Adrenal gland (tissue), 12 donors: ENCODE data around the gene GNAO1. TPM values are rescaled to one million over a fixed set of nuclear protein-coding genes. Genes with fewer than 3 reads are reported as not detected.

Experiments
- DNase-seq, 7 donors: peaks; one replicate each; pipeline ENCODE4 v3.0.0-alpha.2; 2019 to 2020
- H3K27ac ChIP-seq, 5 donors: fragments of 200-600 bp; sonication (generic) in 4 of 5; 1 replicate in 3 of 5; 2 replicates in 2 of 5; pipeline versions ENCODE4 v1.5.1 to v1.8.0; 2016 to 2020; ENCODE audit warnings: mild to moderate bottlenecking in 1 of 5
- H3K27me3 ChIP-seq: fragments of 200-600 bp; 2 replicates; pipeline ENCODE4 v1.8.0; 2021
- H3K36me3 ChIP-seq, 2 donors: fragments of 200-600 bp; replicated peaks in 1 of 2; 1 replicate in 1 of 2; 2 replicates in 1 of 2; pipeline versions ENCODE4 v1.5.1 to v1.8.0; 2018 to 2022
- H3K4me1 ChIP-seq, 2 donors: fragments of 200-600 bp; replicated peaks in 1 of 2; 1 replicate in 1 of 2; 2 replicates in 1 of 2; pipeline versions ENCODE4 v1.5.1 to v1.8.0; 2018 to 2021
- H3K4me3 ChIP-seq, 4 donors: fragments of 200-600 bp; sonication (generic) in 3 of 4; one replicate each; pipeline ENCODE4 v1.5.1; 2016 to 2018
- H3K9me3 ChIP-seq, 3 donors: fragments of 200-600 bp; sonication (generic) in 1 of 3; replicated peaks in 1 of 3; 1 replicate in 2 of 3; 2 replicates in 1 of 3; pipeline versions ENCODE4 v1.5.1 to v1.8.0; 2016 to 2021
- CTCF ChIP-seq, 6 experiments: fragments of 450-650 bp in 4 of 6; fragments of 200-600 bp in 2 of 6; sonication (generic) in 1 of 6; IDR thresholded peaks; 1 replicate in 5 of 6; 2 replicates in 1 of 6; pipeline versions ENCODE4 v1.5.1 to v1.8.0; 2016 to 2021; ENCODE audit warnings: antibody characterized with exemption in 6 of 6, mild to moderate bottlenecking in 2 of 6, moderate library complexity in 1 of 6
- POLR2A ChIP-seq, 2 donors: fragments of 450-650 bp; IDR thresholded peaks; one replicate each; pipeline ENCODE4 v1.6.1; 2017; ENCODE audit warnings: antibody characterized with exemption in 2 of 2, mild to moderate bottlenecking in 2 of 2, moderate library complexity in 1 of 2
- whole genome bisulfite sequencing, 4 donors: extraction: QIAGEN DNeasy Blood & Tissue Kit in 2 of 4; methylation state at CpG; one replicate each; pipeline versions ENCODE4 v1.1.5 to v1.1.7; 2013 to 2017; 5-methylcytosine and 5-hydroxymethylcytosine counted together
- intact Hi-C, 2 donors: fragments of 100-400 bp; cut with DNase I; formaldehyde crosslinking; loops; one replicate each; pipeline versions ENCODE4 v1.14.1 to v1.15.0; 2022 to 2023
- polyA plus RNA-seq, 3 donors: library from polyadenylated mRNA; stranded (reverse); fragments of 200-250 nt in 2 of 3; fragments of 350-450 nt in 1 of 3; fragmentation: Illumina TruSeq in 1 of 3; extraction: RNeasy Lipid Tissue Mini Kit (QIAGEN cat#74804) in 1 of 3; gene quantifications; one replicate each; pipeline ENCODE4 v1.2.3, GENCODE V29; 2013 to 2014
- total RNA-seq, 9 donors: library from RNA; depleted of rRNA in 4 of 9; stranded (reverse); fragments of >200 nt in 4 of 9; fragments of 120-200 nt in 1 of 9; fragmentation: NEBNext Ultra II Directional in 1 of 9; extraction: Animal tissue kit (Norgen Biotek cat#: 25700) in 1 of 9; gene quantifications; one replicate each; pipeline versions ENCODE4 v1.1.0 to v1.2.4, GENCODE V29; 2013 to 2023
- donor health status: healthy with polysubstance abuse.
- donor health status: Bipolar disorder and iron deficiency.
- donor health status: DM: yes; HTN: yes; CAD: no.
- donor health status: DM: no; HTN: no; CAD: no.
- donor health status: DM: no; HTN: no; CAD: no.
- donor health status: DM: yes; HTN: yes; CAD: no.

Gene GNAO1
- total and polyA plus RNA-seq, 12 donors: 1.8 to 36.6 (median 5.9) TPM

GRCh38 chr16:56275076-56275475 is 83.8 kb downstream of the GNAO1 start:
- DNase-seq: no peak
- Histone ChIP-seq H3K9me3 (no peaks in the 10 kb centered on the region), H3K4me1 (no peaks in the 10 kb centered on the region), H3K4me3 (no peak overlapping the region), H3K27me3 (no peaks in the 10 kb centered on the region), H3K36me3 (no peaks in the 10 kb centered on the region), H3K27ac (no peak overlapping the region)
- intact Hi-C loops: no loop called here
- TF ChIP-seq CTCF (IDR thresholded peaks at IDR 0.05) (no peak), POLR2A (IDR thresholded peaks at IDR 0.05) (no peak)
- WGBS, 4 donors: 61 to 69% (median 65%) methylated on average over 4 of the region's 4 CpGs

GRCh38 chr16:56275801-56276200 is 84.5 kb downstream of the GNAO1 start:
- H3K27me3 ChIP-seq: no peaks in the 10 kb centered on the region
- no peak overlapping the region for H3K27ac ChIP-seq
- no peaks in the 10 kb centered on the region for H3K4me1 ChIP-seq
- intact Hi-C loops: no loop called here
- WGBS, 4 donors: 81 to 90% (median 84%) methylated on average over 9 of the region's 9 CpGs
- TF ChIP-seq POLR2A (IDR thresholded peaks at IDR 0.05) (no peak), CTCF (IDR thresholded peaks at IDR 0.05) (no peak)
- no peaks in the 10 kb centered on the region for H3K36me3 ChIP-seq
- DNase-seq: no peak
- H3K9me3 ChIP-seq: no peaks in the 10 kb centered on the region
- H3K4me3 ChIP-seq: no peak overlapping the region

GRCh38 chr16:56277075-56277474 is 85.8 kb downstream of the GNAO1 start:
- H3K36me3 ChIP-seq: no peaks in the 10 kb centered on the region
- H3K27me3 ChIP-seq: no peaks in the 10 kb centered on the region
- no peak overlapping the region for H3K27ac ChIP-seq
- no peak for DNase-seq
- no peak overlapping the region for H3K4me3 ChIP-seq
- TF ChIP-seq POLR2A (IDR thresholded peaks at IDR 0.05): no peak
- no peak for TF ChIP-seq CTCF (IDR thresholded peaks at IDR 0.05)
- H3K4me1 ChIP-seq: no peaks in the 10 kb centered on the region
- H3K9me3 ChIP-seq: no peaks in the 10 kb centered on the region
- WGBS, 4 donors: 78 to 83% (median 81%) methylated on average over 5 of the region's 5 CpGs
- intact Hi-C loops: no loop called here

GRCh38 chr16:56278196-56278855 is 87.0 kb downstream of the GNAO1 start:
- Histone ChIP-seq H3K27me3 (no peaks in the 10 kb centered on the region), H3K4me1 (no peaks in the 10 kb centered on the region), H3K27ac (no peak overlapping the region), H3K9me3 (no peaks in the 10 kb centered on the region), H3K36me3 (no peaks in the 10 kb centered on the region), H3K4me3 (no peak overlapping the region)
- DNase-seq: no peak
- WGBS, 4 donors: 82 to 90% (median 89%) methylated on average over 9 of the region's 9 CpGs
- TF ChIP-seq POLR2A (IDR thresholded peaks at IDR 0.05) (no peak), CTCF (IDR thresholded peaks at IDR 0.05) (no peak)
- intact Hi-C loops: no loop called here
